Stimulated activated CD4-positive, alpha-beta T cell treated with anti-CD3 and anti-CD28 coated beads, Interleukin-12 subunit alpha, Interleukin-12 subunit beta, amount 100 ng/mL, for 24 hours (primary cell): ENCODE measurements around the gene GBF1.

Source experiments
- DNase-seq, 2 experiments: peaks; one replicate each; pipeline ENCODE4 v3.0.0-alpha.2; 2020; ENCODE audit warnings: low read depth in 2 of 2

The GBF1 gene

DNA sequence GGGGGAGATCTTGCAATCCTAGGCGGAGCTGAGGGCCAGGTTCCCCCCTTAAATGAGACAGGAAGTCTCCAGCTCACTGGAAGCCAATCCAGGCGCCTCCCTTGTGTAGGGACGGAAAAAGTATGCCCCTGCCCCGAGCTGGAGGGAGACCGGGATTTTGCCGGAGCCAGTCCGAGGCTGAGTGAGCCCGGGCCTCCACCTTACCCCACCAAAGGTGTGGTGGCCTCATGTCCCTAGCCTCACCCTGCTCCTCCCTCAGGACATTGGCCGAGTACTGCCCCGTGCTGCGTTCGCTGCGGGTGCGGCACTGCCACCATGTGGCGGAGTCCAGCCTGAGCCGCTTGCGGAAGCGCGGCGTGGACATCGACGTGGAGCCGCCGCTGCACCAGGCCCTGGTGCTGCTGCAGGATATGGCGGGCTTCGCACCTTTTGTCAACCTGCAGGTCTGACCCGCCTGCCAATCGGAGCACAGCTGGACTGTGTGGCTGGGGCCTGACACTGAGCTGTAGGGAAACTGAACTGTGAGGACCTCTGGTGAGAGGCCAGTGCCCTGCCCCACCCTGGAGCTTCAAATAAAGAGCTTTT lies 177.3 kb downstream of the GBF1 start:
- DNase-seq, result peak in 1 of 2 experiments; percentile 45

DNA sequence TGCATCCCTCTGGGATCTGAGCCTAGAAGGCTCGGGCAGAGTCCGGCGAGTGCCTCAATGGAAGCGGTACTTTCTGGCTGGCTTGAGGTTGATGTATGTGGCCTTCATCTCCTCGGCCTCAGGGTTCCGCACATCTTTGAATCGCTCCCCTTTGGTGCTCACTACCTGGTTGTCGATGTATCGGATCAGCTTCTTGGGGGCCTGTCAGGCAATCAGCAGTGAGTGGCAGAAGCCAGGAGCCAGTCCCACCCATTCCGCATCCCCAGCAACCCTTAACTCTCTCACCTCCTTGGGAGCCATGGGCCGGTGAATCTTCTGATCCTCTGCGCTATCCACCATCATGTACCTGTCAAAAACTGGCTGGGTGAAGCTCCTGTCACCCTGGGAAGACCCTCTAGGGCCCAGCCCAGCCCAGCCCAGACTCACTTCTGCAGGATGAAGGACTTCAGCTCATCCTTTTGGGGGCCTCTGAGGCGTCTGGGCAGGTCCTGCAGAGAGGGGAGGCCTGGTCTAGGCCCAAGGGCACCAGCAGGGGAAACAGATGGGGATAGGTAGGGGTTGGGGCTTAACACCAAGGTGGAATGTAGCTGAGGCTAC lies 178.1 kb downstream of the GBF1 start:
- DNase-seq, result no peak

GRCh38 chr10:102424145-102424544 lies 178.8 kb downstream of the GBF1 start:
- DNase-seq, result no peak

DNA sequence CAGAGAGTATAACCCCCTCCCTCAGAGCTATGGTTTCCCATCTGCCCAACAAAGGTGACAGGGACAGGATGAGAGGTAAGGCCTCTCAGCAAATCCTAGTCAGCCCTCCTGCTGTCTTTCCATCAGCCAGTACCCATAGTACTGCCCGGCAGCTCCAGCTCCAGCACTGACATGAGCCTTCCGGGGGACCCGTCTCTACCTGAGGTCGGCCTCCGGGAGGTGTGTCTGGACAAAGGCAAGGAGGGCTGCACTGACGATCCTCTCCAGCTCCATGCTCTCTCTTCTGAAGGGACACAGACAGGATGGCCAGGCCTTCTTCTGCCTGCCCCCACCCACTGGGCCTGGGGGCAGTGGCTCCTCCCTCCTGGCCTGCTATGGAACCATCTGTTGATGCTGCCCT lies 179.6 kb downstream of the GBF1 start:
- no peak for DNase-seq

DNA sequence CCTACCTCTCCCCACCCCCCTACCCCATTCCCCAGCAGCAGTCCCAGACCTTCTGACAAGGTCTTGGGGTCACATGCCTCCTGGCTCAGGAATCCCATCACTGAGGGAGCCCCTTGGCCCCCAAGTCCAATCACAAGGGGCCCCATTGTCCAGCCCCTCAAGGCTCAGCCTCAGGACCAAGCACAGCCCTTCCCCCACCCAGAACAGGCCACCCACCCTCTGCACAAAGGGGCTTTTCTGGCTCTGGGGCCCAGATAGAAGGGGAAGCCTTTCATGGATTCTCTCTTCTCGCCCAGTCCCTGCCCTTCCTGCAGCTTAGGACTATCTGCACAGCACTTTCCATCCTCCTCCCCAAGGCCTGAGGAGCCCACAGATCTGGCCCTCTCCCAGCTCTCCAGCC lies 180.1 kb downstream of the GBF1 start:
- DNase-seq, result no peak

- DNase-seq, result no peak
Measured at GRCh38 chr10:102426803-102427287, 181.5 kb downstream of the GBF1 start.

GRCh38 chr10:102429468-102429867 lies 184.1 kb downstream of the GBF1 start:
- no peak for DNase-seq

DNA sequence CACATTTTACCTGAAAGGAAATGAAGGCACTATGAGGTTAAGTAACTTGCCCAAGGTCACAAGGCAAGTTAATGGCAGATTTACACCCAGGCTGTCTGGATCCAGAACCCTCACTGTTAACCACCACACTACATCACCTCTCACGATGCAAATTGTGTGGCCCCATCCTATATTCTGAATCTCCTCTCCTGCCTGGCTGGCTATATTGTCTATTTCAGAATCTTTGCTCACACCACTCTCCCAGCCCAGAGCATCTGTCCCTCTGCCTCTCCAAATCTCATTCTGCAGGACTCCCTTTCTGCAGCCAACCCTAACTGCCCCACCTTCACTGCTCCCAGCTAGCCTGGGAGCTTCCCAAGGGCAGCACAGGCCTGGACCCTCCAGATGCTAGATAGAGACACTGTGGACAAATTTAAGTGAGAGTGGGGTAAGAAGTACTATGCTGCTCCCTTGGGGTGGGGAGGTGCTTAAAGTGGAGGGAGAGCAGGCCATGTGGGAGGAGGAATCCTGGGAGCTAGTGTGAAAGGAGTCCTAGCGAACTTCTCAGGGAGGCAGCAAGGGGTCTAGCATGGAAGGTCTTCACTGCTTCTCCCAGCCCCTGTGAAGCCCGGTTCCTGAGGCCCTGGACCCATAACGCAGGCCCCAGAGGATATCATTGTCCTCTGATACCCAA lies 186.3 kb downstream of the GBF1 start:
- no peak for DNase-seq
